Neural crest cell (in vitro differentiated cells): Measurements from ENCODE around the gene PRKCA. TPM values are rescaled to one million over a fixed set of nuclear protein-coding genes. Genes with fewer than 3 reads are reported as not detected.

Source experiments
- DNase-seq: peaks from one replicate; pipeline ENCODE4 v3.0.0; 2021; ENCODE audit warnings: low read depth, mixed read lengths, low spot score
- H3K27ac Mint-ChIP-seq: one replicate; pipeline ENCODE4 v1.8.0; 2021; ENCODE audit warnings: mild to moderate bottlenecking, mixed read lengths; ENCODE audit not compliant: unreplicated experiment
- H3K27me3 Mint-ChIP-seq: 2 replicates; pipeline ENCODE4 v1.8.0; 2021; ENCODE audit warnings: low read depth, mild to moderate bottlenecking, mixed read lengths
- H3K36me3 Mint-ChIP-seq: 2 replicates; pipeline ENCODE4 v1.8.0; 2021; ENCODE audit warnings: low read depth, mild to moderate bottlenecking, mixed read lengths
- H3K4me1 Mint-ChIP-seq: 2 replicates; pipeline ENCODE4 v1.8.0; 2021; ENCODE audit warnings: mixed read lengths
- H3K4me3 Mint-ChIP-seq: one replicate; pipeline ENCODE4 v1.8.0; 2021; ENCODE audit warnings: mild to moderate bottlenecking, mixed read lengths
- H3K9me3 Mint-ChIP-seq: 2 replicates; pipeline ENCODE4 v1.8.0; 2021; ENCODE audit warnings: mixed read lengths
- CTCF ChIP-seq: fragments of 200-600 bp; sonication (generic); conservative IDR thresholded peaks from 2 replicates; pipeline ENCODE4 v1.5.0; 2021; ENCODE audit warnings: antibody characterized with exemption, mild to moderate bottlenecking
- total RNA-seq: library from RNA; stranded (reverse); gene quantifications from 2 replicates; pipeline ENCODE4 v1.2.1, GENCODE V29; 2021

PRKCA gene
- total RNA-seq, 1 donor from 2014 or later: 22.7 TPM

- DNase-seq: no peak
- no peak overlapping the region for H3K4me3 Mint-ChIP-seq
- TF ChIP-seq CTCF: no peak
- H3K27me3 Mint-ChIP-seq: no peaks in the 10 kb centered on the region
- H3K27ac Mint-ChIP-seq: no peak overlapping the region
- H3K36me3 Mint-ChIP-seq: peaks cover 5% of the 10 kb centered on the region
- H3K9me3 Mint-ChIP-seq: no peaks in the 10 kb centered on the region
- peaks cover 9% of the 10 kb centered on the region for H3K4me1 Mint-ChIP-seq
These were observed 487.6 kb downstream of the PRKCA start for GRCh38 chr17:66789961-66790437.

- DNase-seq: no peak
- no peaks in the 10 kb centered on the region for H3K27me3 Mint-ChIP-seq
- H3K36me3 Mint-ChIP-seq: peaks cover 5% of the 10 kb centered on the region
- no peak overlapping the region for H3K4me3 Mint-ChIP-seq
- TF ChIP-seq CTCF: no peak
- H3K9me3 Mint-ChIP-seq: no peaks in the 10 kb centered on the region
- peaks cover 9% of the 10 kb centered on the region for H3K4me1 Mint-ChIP-seq
- H3K27ac Mint-ChIP-seq: no peak overlapping the region
These were observed 488.2 kb downstream of the PRKCA start for GRCh38 chr17:66790501-66791061.

- peak overlapping the region; percentile 68 for H3K27ac Mint-ChIP-seq
- no peak for DNase-seq
These were observed 488.9 kb downstream of the PRKCA start for GRCh38 chr17:66791347-66791746.

GRCh38 chr17:66793814-66794213 is 491.4 kb downstream of the PRKCA start:
- Mint-ChIP-seq H3K4me3 (no peak overlapping the region), H3K27ac (no peak overlapping the region), H3K36me3 (peaks cover 6% of the 10 kb centered on the region), H3K9me3 (no peaks in the 10 kb centered on the region), H3K27me3 (no peaks in the 10 kb centered on the region), H3K4me1 (peaks cover 9% of the 10 kb centered on the region)
- no peak for DNase-seq
- no peak for TF ChIP-seq CTCF

More at GRCh38 chr17:66791347-66791746, 488.9 kb downstream of the PRKCA start:
- Mint-ChIP-seq H3K4me1 (peaks cover 9% of the 10 kb centered on the region), H3K4me3 (no peak overlapping the region), H3K36me3 (peaks cover 5% of the 10 kb centered on the region), H3K27me3 (no peaks in the 10 kb centered on the region), H3K9me3 (no peaks in the 10 kb centered on the region)
- no peak for TF ChIP-seq CTCF

DNA sequence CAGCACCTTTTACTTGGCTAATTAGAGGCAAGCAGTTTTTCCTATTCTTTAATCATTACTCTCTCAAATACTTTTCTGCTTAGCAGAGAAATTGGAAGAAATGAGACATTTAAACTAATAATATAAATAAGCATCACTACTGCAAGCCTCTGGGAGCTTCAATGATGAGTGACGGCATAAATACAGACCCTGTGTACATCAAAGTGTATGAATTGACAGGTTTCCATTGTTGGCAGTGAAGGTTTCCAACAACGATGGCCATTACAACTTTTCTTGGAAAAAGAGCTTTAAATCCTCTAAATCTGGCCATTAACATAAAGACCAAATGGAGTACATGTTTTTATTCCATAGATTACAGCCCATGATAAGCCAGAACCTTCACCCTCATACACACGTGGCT is 493.1 kb downstream of the PRKCA start:
- Mint-ChIP-seq H3K4me3 (no peak overlapping the region), H3K27ac (no peak overlapping the region), H3K4me1 (peaks cover 8% of the 10 kb centered on the region), H3K9me3 (no peaks in the 10 kb centered on the region), H3K36me3 (peaks cover 6% of the 10 kb centered on the region), H3K27me3 (no peaks in the 10 kb centered on the region)
- DNase-seq: no peak
- TF ChIP-seq CTCF: no peak
